Endothelial cell of umbilical vein (primary cell): Measurements from ENCODE around the gene RBMS3. TPM values are rescaled to one million over a fixed set of nuclear protein-coding genes. Genes with fewer than 3 reads are reported as not detected.

Source experiments
- BruUV-seq: library from RNA; stranded (reverse); fragments of 400-500 nt; replicated peaks from 2 replicates; lab custom pipeline; 2021; lab: Mats Ljungman, UMichigan
- CTCF ChIA-PET: fragments of 300-600, 350-600 bp; sonication (Branson Sonifier 250); formaldehyde crosslinking; loops from one replicate; lab custom pipeline; 2021; ENCODE audit warnings: antibody characterized with exemption, inconsistent platforms; lab: Charles Lee
- POLR2A ChIA-PET: fragments of 300-600, 350-600 bp; sonication (Branson Sonifier 250); formaldehyde crosslinking; loops from one replicate; lab custom pipeline; 2021; ENCODE audit warnings: antibody characterized with exemption, inconsistent platforms; lab: Charles Lee
- DNase-seq: peaks from one replicate; pipeline ENCODE4 v3.0.0-alpha.2; 2011; ENCODE audit warnings: low read depth, low spot score
- FAIRE-seq: peaks from 2 replicates; lab custom pipeline; 2011; peaks lifted over from hg19 to GRCh38; lab: Jason Lieb, UNC
- H2AFZ ChIP-seq: 2 replicates; pipeline ENCODE4 v1.6.0; 2012; ENCODE audit warnings: low read depth, low read length, control low read depth, inconsistent platforms
- H3K27ac ChIP-seq: 2 replicates; pipeline ENCODE4 v1.5.1; 2011; ENCODE audit warnings: low read depth, mild to moderate bottlenecking, control low read depth, low read length, moderate library complexity; ENCODE audit not compliant: insufficient read depth
- H3K27me3 ChIP-seq, 2 experiments: 2 replicates each; pipeline versions ENCODE4 v1.6.0 to v1.6.1; 2011; ENCODE audit warnings: low read length in 2 of 2, mixed read lengths in 1 of 2; ENCODE audit not compliant: control insufficient read depth in 2 of 2, insufficient read depth in 2 of 2
- H3K36me3 ChIP-seq, 2 experiments: 2 replicates in 1 of 2; 3 replicates in 1 of 2; pipeline ENCODE4 v1.5.1; 2011; ENCODE audit warnings: low read length in 2 of 2, mild to moderate bottlenecking in 1 of 2, moderate library complexity in 1 of 2; ENCODE audit not compliant: control insufficient read depth in 2 of 2, insufficient read depth in 2 of 2; ENCODE audit errors: extremely low read depth in 1 of 2
- H3K4me1 ChIP-seq: 3 replicates; pipeline ENCODE4 v1.5.1; 2011; ENCODE audit warnings: mild to moderate bottlenecking, low read length; ENCODE audit not compliant: control insufficient read depth, insufficient read depth; ENCODE audit errors: extremely low read depth
- H3K4me2 ChIP-seq: 2 replicates; pipeline ENCODE4 v1.6.1; 2011; ENCODE audit warnings: low read length, control low read depth, mixed read lengths; ENCODE audit not compliant: insufficient read depth
- H3K4me3 ChIP-seq, 3 experiments: fragments of 200-600 bp in 1 of 3; sonication (generic), shearing (Covaris generic) in 1 of 3; replicated peaks in 1 of 3; 2 replicates each; pipeline ENCODE4 v1.5.1; 2011 to 2016; ENCODE audit warnings: control low read depth in 3 of 3, low read length in 3 of 3, mild to moderate bottlenecking in 2 of 3, inconsistent platforms in 1 of 3, low read depth in 1 of 3, moderate library complexity in 1 of 3; ENCODE audit not compliant: insufficient read depth in 1 of 3
- H3K79me2 ChIP-seq: 2 replicates; pipeline ENCODE4 v1.6.0; 2012; ENCODE audit warnings: low read length, inconsistent platforms; ENCODE audit not compliant: control insufficient read depth, insufficient read depth
- H3K9ac ChIP-seq: replicated peaks from 2 replicates; pipeline ENCODE3; 2011; ENCODE audit warnings: low read length, control low read depth; ENCODE audit not compliant: insufficient read depth; ENCODE audit errors: extremely low read depth
- H3K9me1 ChIP-seq: replicated peaks from 3 replicates; pipeline ENCODE4 v1.6.0; 2011; ENCODE audit warnings: mild to moderate bottlenecking, low read length; ENCODE audit not compliant: control insufficient read depth, insufficient read depth; ENCODE audit errors: extremely low read depth
- H3K9me3 ChIP-seq: replicated peaks from 2 replicates; pipeline ENCODE4 v1.5.1; 2012; ENCODE audit warnings: low read length, inconsistent platforms; ENCODE audit not compliant: control insufficient read depth, insufficient read depth
- H4K20me1 ChIP-seq: replicated peaks from 2 replicates; pipeline ENCODE3; 2011; ENCODE audit warnings: mild to moderate bottlenecking, low read length; ENCODE audit not compliant: control insufficient read depth, insufficient read depth; ENCODE audit errors: extremely low read depth
- CTCF ChIP-seq, 2 donors: IDR thresholded peaks; 1 replicate in 1 of 2; 2 replicates in 1 of 2; pipeline ENCODE4 v1.5.1; 2011; ENCODE audit warnings: low read length in 2 of 2, mild to moderate bottlenecking in 2 of 2, moderate library complexity in 2 of 2, control low read depth in 1 of 2, inconsistent platforms in 1 of 2, low read depth in 1 of 2; ENCODE audit not compliant: insufficient read depth in 1 of 2; ENCODE audit errors: extremely low read depth in 1 of 2
- EZH2 ChIP-seq: IDR thresholded peaks from 2 replicates; pipeline ENCODE4 v1.6.1; 2012; ENCODE audit warnings: borderline replicate concordance, low read depth, mild to moderate bottlenecking, moderate library complexity, low read length, inconsistent platforms; ENCODE audit not compliant: severe bottlenecking
- FOS ChIP-seq: IDR thresholded peaks from 2 replicates; pipeline ENCODE4 v1.6.1; 2011; ENCODE audit warnings: mild to moderate bottlenecking, low read length, moderate library complexity, borderline replicate concordance; ENCODE audit not compliant: insufficient read depth
- GATA2 ChIP-seq: IDR thresholded peaks from 2 replicates; pipeline ENCODE4 v1.7.0; 2011; ENCODE audit warnings: low read depth, mild to moderate bottlenecking, moderate library complexity, mixed read lengths, low read length; ENCODE audit not compliant: insufficient read length, insufficient read depth
- JUN ChIP-seq: IDR thresholded peaks from 2 replicates; pipeline ENCODE4 v1.6.1; 2011; ENCODE audit warnings: borderline replicate concordance, low read depth; ENCODE audit not compliant: insufficient read length, insufficient read depth
- MAX ChIP-seq: IDR thresholded peaks from 2 replicates; pipeline ENCODE4 v1.6.1; 2011; ENCODE audit not compliant: insufficient read depth, insufficient read length
- MYC ChIP-seq: IDR thresholded peaks from one replicate; pipeline ENCODE4 v1.6.1; 2011; ENCODE audit warnings: mild to moderate bottlenecking, low read depth, low read length
- POLR2A ChIP-seq: IDR thresholded peaks from 2 replicates; pipeline ENCODE4 v1.6.1; 2012; ENCODE audit warnings: low read depth, mild to moderate bottlenecking, control low read depth, low read length
- POLR2AphosphoS5 ChIP-seq: IDR thresholded peaks from 2 replicates; pipeline ENCODE4 v1.6.1; 2012; ENCODE audit warnings: low read depth, mild to moderate bottlenecking, control low read depth, low read length, moderate library complexity; ENCODE audit not compliant: insufficient read depth
- dilution Hi-C: fragments of 300-500 bp; cut with MboI; formaldehyde crosslinking; loops from one replicate; pipeline ENCODE4 v1.15.0; 2019; ENCODE audit warnings: low sequenced_read_pairs; ENCODE audit not compliant: extremely low pct_ligation_motif_present
- intact Hi-C: fragments of 100-400 bp; cut with micrococcal nuclease; formaldehyde crosslinking; loops from one replicate; pipeline ENCODE4 v1.10.0; 2022
- polyA plus RNA-seq, 4 experiments: library from polyadenylated mRNA; depleted of rRNA in 3 of 4; stranded (reverse) in 3 of 4; unstranded in 1 of 4; fragments of >200 nt; gene quantifications; 2 replicates each; pipeline versions ENCODE4 v1.2.1 to v1.2.3, GENCODE V29; 2011 to 2012; ENCODE audit warnings: missing spikeins in 1 of 4
- total RNA-seq: library from RNA; stranded (reverse); gene quantifications from 2 replicates; pipeline ENCODE4 v1.2.3, GENCODE V29; 2021

The RBMS3 gene
- total and polyA plus RNA-seq, 2 donors (not counting 3 experiments of a cell fraction or from before 2014, with no cell fraction given): 13.6 to 42.3 TPM

- no peaks in the 10 kb centered on the region for H3K27me3 ChIP-seq
- no peak for TF ChIP-seq POLR2AphosphoS5
- no peak for TF ChIP-seq JUN
- no peak for TF ChIP-seq POLR2A
- no peak for TF ChIP-seq MYC
- no peak for TF ChIP-seq CTCF (IDR thresholded peaks at IDR 0.05; ENCODE audit: extremely low read depth in 1 of 2, insufficient read depth in 1 of 2, low read depth in 1 of 2, low read length in 2 of 2)
- no peak for TF ChIP-seq FOS
- no peak for TF ChIP-seq GATA2
- no peak for TF ChIP-seq MAX
- no peak for TF ChIP-seq EZH2
- intact Hi-C loops: no loop called here
- H3K9me3 ChIP-seq: no peaks in the 10 kb centered on the region
- no peaks in the 10 kb centered on the region for H3K36me3 ChIP-seq
- DNase-seq (no peak), FAIRE-seq (no peak)
- dilution Hi-C loops: no loop called here
- H3K4me3 ChIP-seq: no peak overlapping the region
- no peak overlapping the region for H2AFZ ChIP-seq
- no peaks in the 10 kb centered on the region for H3K9me1 ChIP-seq
- no peaks in the 10 kb centered on the region for H3K4me1 ChIP-seq
- no peaks in the 10 kb centered on the region for H3K79me2 ChIP-seq
- H3K27ac ChIP-seq: no peak overlapping the region
- no peak overlapping the region for H3K9ac ChIP-seq
- no peaks in the 10 kb centered on the region for H4K20me1 ChIP-seq
- ChIA-PET POLR2A (no interaction called here), CTCF (interaction anchor here (1.0 to 1.7 kb wide), 3 partner anchors 10 to 29 kb away, joined by 3 to 4 read pairs (median 3); no protein-coding TSS in a partner anchor)
- no peak overlapping the region for H3K4me2 ChIP-seq
- no TSS peak for BruUV-seq
These were observed 116.5 kb downstream of the RBMS3 start for GRCh38 chr3:29397406-29397805.
